Adrenal gland (tissue), 12 donors: ENCODE data around the gene GFOD2. TPM values are rescaled to one million over a fixed set of nuclear protein-coding genes. Genes with fewer than 3 reads are reported as not detected.
"Not testable (repeated sequence)": the region's sequence is repeated elsewhere in the genome, so short reads cannot be mapped to it uniquely, and the experiment has no call there.

Experiments used
- DNase-seq, 7 donors: peaks; one replicate each; pipeline ENCODE4 v3.0.0-alpha.2; 2019 to 2020
- H3K27ac ChIP-seq, 5 donors: fragments of 200-600 bp; sonication (generic) in 4 of 5; 1 replicate in 3 of 5; 2 replicates in 2 of 5; pipeline versions ENCODE4 v1.5.1 to v1.8.0; 2016 to 2020; ENCODE audit warnings: mild to moderate bottlenecking in 1 of 5
- H3K27me3 ChIP-seq: fragments of 200-600 bp; 2 replicates; pipeline ENCODE4 v1.8.0; 2021
- H3K36me3 ChIP-seq, 2 donors: fragments of 200-600 bp; replicated peaks in 1 of 2; 1 replicate in 1 of 2; 2 replicates in 1 of 2; pipeline versions ENCODE4 v1.5.1 to v1.8.0; 2018 to 2022
- H3K4me1 ChIP-seq, 2 donors: fragments of 200-600 bp; replicated peaks in 1 of 2; 1 replicate in 1 of 2; 2 replicates in 1 of 2; pipeline versions ENCODE4 v1.5.1 to v1.8.0; 2018 to 2021
- H3K4me3 ChIP-seq, 4 donors: fragments of 200-600 bp; sonication (generic) in 3 of 4; one replicate each; pipeline ENCODE4 v1.5.1; 2016 to 2018
- H3K9me3 ChIP-seq, 3 donors: fragments of 200-600 bp; sonication (generic) in 1 of 3; replicated peaks in 1 of 3; 1 replicate in 2 of 3; 2 replicates in 1 of 3; pipeline versions ENCODE4 v1.5.1 to v1.8.0; 2016 to 2021
- CTCF ChIP-seq, 6 experiments: fragments of 450-650 bp in 4 of 6; fragments of 200-600 bp in 2 of 6; sonication (generic) in 1 of 6; IDR thresholded peaks; 1 replicate in 5 of 6; 2 replicates in 1 of 6; pipeline versions ENCODE4 v1.5.1 to v1.8.0; 2016 to 2021; ENCODE audit warnings: antibody characterized with exemption in 6 of 6, mild to moderate bottlenecking in 2 of 6, moderate library complexity in 1 of 6
- POLR2A ChIP-seq, 2 donors: fragments of 450-650 bp; IDR thresholded peaks; one replicate each; pipeline ENCODE4 v1.6.1; 2017; ENCODE audit warnings: antibody characterized with exemption in 2 of 2, mild to moderate bottlenecking in 2 of 2, moderate library complexity in 1 of 2
- WGBS, 4 donors: extraction: QIAGEN DNeasy Blood & Tissue Kit in 2 of 4; methylation state at CpG; one replicate each; pipeline versions ENCODE4 v1.1.5 to v1.1.7; 2013 to 2017; 5-methylcytosine and 5-hydroxymethylcytosine counted together
- intact Hi-C, 2 donors: fragments of 100-400 bp; cut with DNase I; formaldehyde crosslinking; loops; one replicate each; pipeline versions ENCODE4 v1.14.1 to v1.15.0; 2022 to 2023
- polyA plus RNA-seq, 3 donors: library from polyadenylated mRNA; stranded (reverse); fragments of 200-250 nt in 2 of 3; fragments of 350-450 nt in 1 of 3; fragmentation: Illumina TruSeq in 1 of 3; extraction: RNeasy Lipid Tissue Mini Kit (QIAGEN cat#74804) in 1 of 3; gene quantifications; one replicate each; pipeline ENCODE4 v1.2.3, GENCODE V29; 2013 to 2014
- total RNA-seq, 9 donors: library from RNA; depleted of rRNA in 4 of 9; stranded (reverse); fragments of >200 nt in 4 of 9; fragments of 120-200 nt in 1 of 9; fragmentation: NEBNext Ultra II Directional in 1 of 9; extraction: Animal tissue kit (Norgen Biotek cat#: 25700) in 1 of 9; gene quantifications; one replicate each; pipeline versions ENCODE4 v1.1.0 to v1.2.4, GENCODE V29; 2013 to 2023
- donor health status: healthy with polysubstance abuse.
- donor health status: Bipolar disorder and iron deficiency.
- donor health status: DM: yes; HTN: yes; CAD: no.
- donor health status: DM: no; HTN: no; CAD: no.
- donor health status: DM: no; HTN: no; CAD: no.
- donor health status: DM: yes; HTN: yes; CAD: no.

Gene GFOD2
- total and polyA plus RNA-seq, 12 donors, result 14.2 to 43.5 (median 16.7) TPM

GRCh38 chr16:67752641-67753040 is 33.5 kb upstream of the GFOD2 start:
- Histone ChIP-seq H3K27ac (no peak overlapping the region), H3K4me1 (peaks cover 0 to 10% of the 10 kb centered on the region in 2 donors), H3K36me3 (no peaks in the 10 kb centered on the region), H3K9me3 (no peaks in the 10 kb centered on the region), H3K27me3 (no peaks in the 10 kb centered on the region), H3K4me3 (no peak overlapping the region)
- 74 to 82% (median 80%) methylated on average over 2 of the region's 2 CpGs for WGBS, 4 donors
- TF ChIP-seq CTCF (IDR thresholded peaks at IDR 0.05), result no peak
- intact Hi-C loops, result no loop called here
- no peak for DNase-seq

GRCh38 chr16:67751331-67751730 is 32.2 kb upstream of the GFOD2 start:
- WGBS, 4 donors, result 92 to 96% (median 94%) methylated on average over 3 of the region's 3 CpGs
- H3K36me3 ChIP-seq, H3K4me1 ChIP-seq, DNase-seq, H3K9me3 ChIP-seq, H3K4me3 ChIP-seq, H3K27me3 ChIP-seq, intact Hi-C loops, H3K27ac ChIP-seq: not testable (repeated sequence)

GRCh38 chr16:67750466-67750865 is 31.4 kb upstream of the GFOD2 start:
- H3K9me3 ChIP-seq, result no peaks in the 10 kb centered on the region
- no peak for DNase-seq
- intact Hi-C loops, result no loop called here
- peaks cover 0 to 10% of the 10 kb centered on the region in 2 donors for H3K4me1 ChIP-seq
- H3K36me3 ChIP-seq, result no peaks in the 10 kb centered on the region
- H3K27ac ChIP-seq, result no peak overlapping the region
- H3K4me3 ChIP-seq, result no peak overlapping the region
- no peaks in the 10 kb centered on the region for H3K27me3 ChIP-seq
- WGBS, 4 donors, result 90 to 96% (median 95%) methylated on average over 5 to 6 of the region's 6 CpGs
- TF ChIP-seq CTCF (IDR thresholded peaks at IDR 0.05) (no peak), POLR2A (IDR thresholded peaks at IDR 0.05) (no peak)

- no peak for DNase-seq
- H3K4me1 ChIP-seq, result peaks cover 0 to 10% of the 10 kb centered on the region in 2 donors
- intact Hi-C loops, result no loop called here
- H3K9me3 ChIP-seq, result no peaks in the 10 kb centered on the region
- H3K27ac ChIP-seq, result no peak overlapping the region
- WGBS, 4 donors, result 76 to 84% (median 78%) methylated on average over 3 of the region's 3 CpGs; no CpG with 5 or more reads in 1 of the 4 donors
- no peak overlapping the region for H3K4me3 ChIP-seq
- H3K27me3 ChIP-seq, result no peaks in the 10 kb centered on the region
- TF ChIP-seq POLR2A (IDR thresholded peaks at IDR 0.05) (no peak), CTCF (IDR thresholded peaks at IDR 0.05) (no peak)
- no peaks in the 10 kb centered on the region for H3K36me3 ChIP-seq
Observed at GRCh38 chr16:67749436-67750078, 30.4 kb upstream of the GFOD2 start.

- TF ChIP-seq CTCF (IDR thresholded peaks at IDR 0.05) (no peak), POLR2A (IDR thresholded peaks at IDR 0.05) (no peak)
- DNase-seq, result no peak
- Histone ChIP-seq H3K4me3 (no peak overlapping the region), H3K27me3 (no peaks in the 10 kb centered on the region), H3K36me3 (peaks cover 0 to 6% of the 10 kb centered on the region in 2 donors), H3K9me3 (no peaks in the 10 kb centered on the region), H3K4me1 (peaks cover 0 to 10% of the 10 kb centered on the region in 2 donors), H3K27ac (no peak overlapping the region)
- WGBS, 4 donors, result 97 to 100% (median 97%) methylated on average over 3 of the region's 3 CpGs
- intact Hi-C loops, result no loop called here
Observed at GRCh38 chr16:67748834-67749233, 29.7 kb upstream of the GFOD2 start.
